ENCODE results near the gene L3MBTL4. TPM values are rescaled to one million over a fixed set of nuclear protein-coding genes. Genes with fewer than 3 reads are reported as not detected.

The L3MBTL4 gene
- total RNA-seq, 1 experiment from 2014 or later: not detected

- H3K27ac ChIP-seq (ENCODE audit: low read depth, low read length): no peak overlapping the region
- intact Hi-C loops (cut with micrococcal nuclease): no loop called here
- H3K36me3 ChIP-seq (ENCODE audit: control insufficient read depth in 1 of 2, insufficient read depth in 2 of 2, low read length in 2 of 2): no peaks in the 10 kb centered on the region
- ATAC-seq (no peak), DNase-seq (ENCODE audit: low read depth, low spot score) (no peak)
- ChIA-PET POLR2A (no interaction called here), RAD21 (ENCODE audit: low non-redundant PET in 1 of 2, low total read pairs in 2 of 2, uncharacterized antibody in 2 of 2, unreplicated experiment in 2 of 2) (no interaction called here), CTCF (no interaction called here)
- no peaks in the 10 kb centered on the region for H3K27me3 ChIP-seq (ENCODE audit: insufficient read depth, low read length)
- H3K4me2 ChIP-seq (ENCODE audit: low read length): no peak overlapping the region
- H3K79me2 ChIP-seq (ENCODE audit: insufficient read depth, low read length): no peaks in the 10 kb centered on the region
- BruUV-seq (replicated peaks): no TSS peak
- H3K9ac ChIP-seq (ENCODE audit: low read length): no peak overlapping the region
- peaks cover 8 to 17% of the 10 kb centered on the region in 2 experiments; a peak in 3 of 4 replicates for H3K9me3 ChIP-seq (ENCODE audit: control insufficient read depth in 1 of 2, insufficient read depth in 1 of 2, low read depth in 1 of 2, low read length in 2 of 2)
- H3K4me3 ChIP-seq (replicated peaks in 1 of 2; ENCODE audit: low read depth in 1 of 2, low read length in 2 of 2): no peak overlapping the region
- no peaks in the 10 kb centered on the region for H4K20me1 ChIP-seq (ENCODE audit: insufficient read depth)
- no peaks in the 10 kb centered on the region for H3K9me2 ChIP-seq (ENCODE audit: insufficient read depth)
- H3K4me1 ChIP-seq (ENCODE audit: control insufficient read depth in 1 of 2, insufficient read depth in 2 of 2, low read length in 2 of 2): no peaks in the 10 kb centered on the region
- no peak overlapping the region for H2AFZ ChIP-seq (ENCODE audit: low read depth, low read length, poor library complexity, severe bottlenecking)
- TF ChIP-seq SIN3A (IDR thresholded peaks at IDR 0.05; ENCODE audit: low read depth) (no peak), YY1 (IDR thresholded peaks at IDR 0.05; ENCODE audit: extremely low read depth, insufficient replicate concordance, low read depth, low read length) (no peak), TCF7L2 (IDR thresholded peaks at IDR 0.05; ENCODE audit: borderline replicate concordance, extremely low read depth, insufficient read depth, insufficient read length) (no peak), SRF (IDR thresholded peaks at IDR 0.05; ENCODE audit: low read depth) (no peak), FOSL1 (IDR thresholded peaks at IDR 0.05; ENCODE audit: low read depth) (no peak), ELF1 (IDR thresholded peaks at IDR 0.05; ENCODE audit: borderline replicate concordance, low read depth) (no peak), SP1 (IDR thresholded peaks at IDR 0.05; ENCODE audit: low read depth) (no peak), ZBTB33 (IDR thresholded peaks at IDR 0.05; ENCODE audit: extremely low read depth, insufficient replicate concordance, low read length) (no peak), ZFX (IDR thresholded peaks at IDR 0.05) (no peak), EZH2 (IDR thresholded peaks at IDR 0.05) (no peak)
Observed at GRCh38 chr18:6367208-6367607, 47.5 kb downstream of the L3MBTL4 start.
